Osteoblast (primary cell): ENCODE results near the gene ASPDH. TPM values are rescaled to one million over a fixed set of nuclear protein-coding genes. Genes with fewer than 3 reads are reported as not detected.

Experiments
- DNase-seq: peaks from one replicate; pipeline ENCODE4 v3.0.0; 2011; ENCODE audit warnings: low spot score, mixed read lengths; ENCODE audit not compliant: insufficient read length; ENCODE audit errors: missing footprints
- H2AFZ ChIP-seq: 2 replicates; pipeline ENCODE4 v1.6.0; 2011; ENCODE audit warnings: mild to moderate bottlenecking, low read length
- H3K27ac ChIP-seq: 2 replicates; pipeline ENCODE4 v1.5.1; 2011; ENCODE audit warnings: mild to moderate bottlenecking, low read depth, low read length, moderate library complexity
- H3K27me3 ChIP-seq: 2 replicates; pipeline ENCODE4 v1.6.0; 2012; ENCODE audit warnings: mild to moderate bottlenecking, control low read depth, inconsistent platforms, low read length, moderate library complexity; ENCODE audit not compliant: insufficient read depth
- H3K36me3 ChIP-seq: 2 replicates; pipeline ENCODE4 v1.5.1; 2011; ENCODE audit warnings: mild to moderate bottlenecking, low read length, control low read depth, moderate library complexity; ENCODE audit not compliant: insufficient read depth
- H3K4me1 ChIP-seq: 2 replicates; pipeline ENCODE4 v1.5.1; 2011; ENCODE audit warnings: mild to moderate bottlenecking, low read length, control low read depth, moderate library complexity; ENCODE audit not compliant: insufficient read depth
- H3K4me2 ChIP-seq: 2 replicates; pipeline ENCODE4 v1.6.0; 2011; ENCODE audit warnings: mild to moderate bottlenecking, low read length; ENCODE audit not compliant: insufficient read depth
- H3K4me3 ChIP-seq: fragments of 200-600 bp; sonication (generic); 3 replicates; pipeline ENCODE4 v1.5.1; 2012; ENCODE audit warnings: mild to moderate bottlenecking, low read length, inconsistent platforms; ENCODE audit not compliant: insufficient read depth
- H3K79me2 ChIP-seq: 2 replicates; pipeline ENCODE4 v1.6.0; 2012; ENCODE audit warnings: mild to moderate bottlenecking, low read length, control low read depth, inconsistent platforms; ENCODE audit not compliant: insufficient read depth
- H3K9me3 ChIP-seq: 2 replicates; pipeline ENCODE4 v1.5.1; 2011; ENCODE audit warnings: low read depth, low read length, control low read depth
- H4K20me1 ChIP-seq: 2 replicates; pipeline ENCODE4 v1.6.0; 2012; ENCODE audit warnings: mild to moderate bottlenecking, low read length, control low read depth; ENCODE audit not compliant: insufficient read depth
- total RNA-seq: library from RNA; depleted of rRNA; stranded (reverse); fragments of >200 nt; gene quantifications from 2 replicates; pipeline ENCODE4 v1.2.3, GENCODE V29; 2012
- TF ChIP-seq, protein P1 (sequence below): IDR thresholded peaks from 2 replicates; pipeline ENCODE4 v1.5.1; 2011; ENCODE audit warnings: mild to moderate bottlenecking, low read depth, low read length, moderate library complexity; ENCODE audit errors: extremely low read depth

ASPDH gene
- total RNA-seq, 1 donor: not detected

GRCh38 chr19:50497022-50497405 is 16.7 kb downstream of the ASPDH start:
- TF ChIP-seq, protein P1, sequence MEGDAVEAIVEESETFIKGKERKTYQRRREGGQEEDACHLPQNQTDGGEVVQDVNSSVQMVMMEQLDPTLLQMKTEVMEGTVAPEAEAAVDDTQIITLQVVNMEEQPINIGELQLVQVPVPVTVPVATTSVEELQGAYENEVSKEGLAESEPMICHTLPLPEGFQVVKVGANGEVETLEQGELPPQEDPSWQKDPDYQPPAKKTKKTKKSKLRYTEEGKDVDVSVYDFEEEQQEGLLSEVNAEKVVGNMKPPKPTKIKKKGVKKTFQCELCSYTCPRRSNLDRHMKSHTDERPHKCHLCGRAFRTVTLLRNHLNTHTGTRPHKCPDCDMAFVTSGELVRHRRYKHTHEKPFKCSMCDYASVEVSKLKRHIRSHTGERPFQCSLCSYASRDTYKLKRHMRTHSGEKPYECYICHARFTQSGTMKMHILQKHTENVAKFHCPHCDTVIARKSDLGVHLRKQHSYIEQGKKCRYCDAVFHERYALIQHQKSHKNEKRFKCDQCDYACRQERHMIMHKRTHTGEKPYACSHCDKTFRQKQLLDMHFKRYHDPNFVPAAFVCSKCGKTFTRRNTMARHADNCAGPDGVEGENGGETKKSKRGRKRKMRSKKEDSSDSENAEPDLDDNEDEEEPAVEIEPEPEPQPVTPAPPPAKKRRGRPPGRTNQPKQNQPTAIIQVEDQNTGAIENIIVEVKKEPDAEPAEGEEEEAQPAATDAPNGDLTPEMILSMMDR: no peak
- no peaks in the 10 kb centered on the region for H3K36me3 ChIP-seq
- H2AFZ ChIP-seq: no peak overlapping the region
- H3K79me2 ChIP-seq: no peaks in the 10 kb centered on the region
- DNase-seq: no peak
- no peaks in the 10 kb centered on the region for H4K20me1 ChIP-seq
- no peak overlapping the region for H3K4me2 ChIP-seq
- H3K27me3 ChIP-seq: peaks cover 5% of the 10 kb centered on the region
- H3K27ac ChIP-seq: no peak overlapping the region
- no peaks in the 10 kb centered on the region for H3K9me3 ChIP-seq
- no peak overlapping the region for H3K4me3 ChIP-seq
- no peaks in the 10 kb centered on the region for H3K4me1 ChIP-seq

DNA sequence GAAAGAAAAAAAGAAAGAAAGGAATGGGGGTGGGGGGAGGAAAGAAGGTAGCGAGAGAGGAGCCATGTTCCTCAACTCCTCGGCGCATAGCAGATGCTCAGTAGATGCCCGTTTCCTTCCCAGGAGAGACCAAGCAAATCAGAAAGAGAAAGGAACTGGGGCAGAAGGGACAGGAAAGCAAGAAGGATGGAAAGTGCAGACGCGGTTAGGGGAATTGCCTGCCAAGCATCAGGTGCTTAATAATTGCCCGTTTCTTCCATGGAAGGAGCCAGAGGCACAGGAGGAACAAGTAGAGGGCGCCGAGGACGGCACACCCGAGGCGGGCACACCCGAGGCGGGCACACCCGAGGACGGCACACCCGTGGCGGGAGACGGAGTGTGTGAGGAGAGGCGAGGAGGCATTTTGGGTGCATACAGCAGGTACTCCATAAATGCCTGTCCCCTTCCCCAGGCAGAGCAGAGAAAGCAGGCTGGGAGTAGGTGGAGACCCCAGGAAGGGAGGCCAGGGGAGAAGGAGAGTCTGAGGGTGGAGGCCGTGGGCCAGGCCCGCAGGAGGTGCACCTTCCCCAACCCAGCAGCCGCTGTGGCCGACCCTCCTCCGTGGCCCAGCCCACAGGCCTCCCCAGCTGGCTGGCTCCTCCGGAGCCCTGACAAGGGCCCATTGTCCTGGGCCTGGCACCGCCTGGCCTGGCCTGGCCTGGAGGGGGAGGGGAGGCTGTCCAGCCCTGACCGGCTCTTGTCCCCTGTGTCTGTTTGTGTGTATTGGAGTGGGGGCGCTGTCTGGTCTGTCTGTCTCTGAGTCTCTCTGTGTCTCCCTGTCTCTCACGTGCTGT is 17.3 kb downstream of the ASPDH start:
- TF ChIP-seq, protein P1: no peak
- Histone ChIP-seq H3K4me1 (no peaks in the 10 kb centered on the region), H3K79me2 (no peaks in the 10 kb centered on the region), H3K27me3 (peaks cover 11% of the 10 kb centered on the region), H3K4me3 (no peak overlapping the region), H4K20me1 (no peaks in the 10 kb centered on the region), H3K9me3 (no peaks in the 10 kb centered on the region), H3K4me2 (no peak overlapping the region), H3K27ac (no peak overlapping the region), H2AFZ (no peak overlapping the region), H3K36me3 (no peaks in the 10 kb centered on the region)
- DNase-seq: no peak

DNA sequence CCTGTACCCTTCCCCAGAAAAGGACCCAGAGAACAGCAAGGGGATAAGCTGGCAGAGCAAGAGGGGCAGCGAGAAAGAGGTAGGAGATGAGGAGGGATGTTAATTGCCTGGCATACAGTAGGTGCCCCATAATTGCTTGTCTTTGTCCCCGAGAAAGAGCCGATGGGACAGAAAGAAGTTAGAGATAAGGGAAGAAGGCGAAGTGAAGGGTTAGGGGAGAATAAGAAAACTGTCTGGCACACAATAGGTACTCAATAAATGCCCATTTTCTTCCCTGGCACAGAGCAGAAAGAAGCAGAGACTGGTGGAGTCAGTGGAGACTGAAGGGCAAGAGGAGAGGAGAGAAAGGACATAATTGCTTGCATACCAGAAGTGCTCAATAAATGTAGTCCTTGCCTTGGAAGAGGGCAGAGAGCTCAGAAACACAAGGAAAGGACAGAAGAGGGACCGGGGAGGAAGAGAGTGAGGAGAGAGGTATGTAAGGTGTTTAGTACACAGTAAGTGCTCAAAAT is 18.6 kb downstream of the ASPDH start:
- H3K9me3 ChIP-seq: no peaks in the 10 kb centered on the region
- H3K4me3 ChIP-seq: no peak overlapping the region
- H3K36me3 ChIP-seq: no peaks in the 10 kb centered on the region
- no peaks in the 10 kb centered on the region for H3K79me2 ChIP-seq
- TF ChIP-seq, protein P1: no peak
- no peaks in the 10 kb centered on the region for H4K20me1 ChIP-seq
- H3K27me3 ChIP-seq: peaks cover 19% of the 10 kb centered on the region
- DNase-seq: no peak
- no peak overlapping the region for H3K27ac ChIP-seq
- H2AFZ ChIP-seq: no peak overlapping the region
- no peak overlapping the region for H3K4me2 ChIP-seq
- no peaks in the 10 kb centered on the region for H3K4me1 ChIP-seq

GRCh38 chr19:50494186-50495019 is 19.3 kb downstream of the ASPDH start:
- no peak overlapping the region for H3K4me2 ChIP-seq
- H3K79me2 ChIP-seq: no peaks in the 10 kb centered on the region
- TF ChIP-seq, protein P1: no peak
- H3K27ac ChIP-seq: no peak overlapping the region
- H3K4me3 ChIP-seq: no peak overlapping the region
- no peaks in the 10 kb centered on the region for H3K36me3 ChIP-seq
- no peak for DNase-seq
- H2AFZ ChIP-seq: no peak overlapping the region
- H4K20me1 ChIP-seq: no peaks in the 10 kb centered on the region
- H3K4me1 ChIP-seq: no peaks in the 10 kb centered on the region
- no peaks in the 10 kb centered on the region for H3K9me3 ChIP-seq
- H3K27me3 ChIP-seq: peaks cover 19% of the 10 kb centered on the region
